Measurements from ENCODE around the gene FRY.

- TF ChIP-seq REST (IDR thresholded peaks at IDR 0.05; ENCODE audit: insufficient read depth in 1 of 2, low read depth in 2 of 2, low read length in 2 of 2) (no peak), POLR2AphosphoS5 (IDR thresholded peaks at IDR 0.05; ENCODE audit: low read depth, low read length) (no peak), SIN3A (IDR thresholded peaks at IDR 0.05; ENCODE audit: borderline replicate concordance, insufficient read depth, low read length) (no peak), TAF1 (IDR thresholded peaks at IDR 0.05; ENCODE audit: borderline replicate concordance, insufficient read depth, low read length) (no peak), FOXP2 (optimal IDR thresholded peaks at IDR 0.05; ENCODE audit: borderline replicate concordance, extremely low read depth, extremely low read length, insufficient read depth) (no peak)
Observed at GRCh38 chr13:32340914-32341313, 309.3 kb downstream of the FRY start.
